Heart left ventricle (tissue), 16 donors: ENCODE data around the gene TGFBRAP1. TPM values are rescaled to one million over a fixed set of nuclear protein-coding genes. Genes with fewer than 3 reads are reported as not detected.

ENCODE experiments used
- ATAC-seq, 4 donors: fragments of 200-7000 bp; cut with Tn5 transposase; one replicate each; pipeline ENCODE4 v1.9.1; 2020 to 2022; ENCODE audit warnings: moderate library complexity in 4 of 4, mild to moderate bottlenecking in 3 of 4, moderate number of reproducible peaks in 1 of 4
- DNase-seq, 5 donors: peaks; one replicate each; pipeline ENCODE4 v3.0.0-alpha.2; 2020
- H3K27ac ChIP-seq, 12 donors: fragments of 200-600 bp; sonication (generic) in 4 of 12; one replicate each; pipeline versions ENCODE4 v1.5.0 to v1.8.0; 2016 to 2022; ENCODE audit warnings: mild to moderate bottlenecking in 2 of 12
- H3K27me3 ChIP-seq, 9 donors: fragments of 200-600 bp; sonication (generic) in 2 of 9; one replicate each; pipeline versions ENCODE4 v1.5.1 to v1.8.0; 2016 to 2022; ENCODE audit warnings: mild to moderate bottlenecking in 3 of 9
- H3K36me3 ChIP-seq, 9 donors: fragments of 200-600 bp; sonication (generic) in 2 of 9; one replicate each; pipeline versions ENCODE4 v1.5.0 to v1.8.0; 2018 to 2022; ENCODE audit warnings: mild to moderate bottlenecking in 2 of 9
- H3K4me1 ChIP-seq, 12 donors: fragments of 200-600 bp; sonication (generic) in 4 of 12; one replicate each; pipeline versions ENCODE4 v1.5.0 to v1.8.0; 2016 to 2022; ENCODE audit warnings: mild to moderate bottlenecking in 3 of 12
- H3K4me3 ChIP-seq, 12 donors: fragments of 200-600 bp; sonication (generic) in 4 of 12; one replicate each; pipeline versions ENCODE4 v1.5.0 to v1.8.0; 2017 to 2022; ENCODE audit warnings: mild to moderate bottlenecking in 9 of 12, moderate library complexity in 4 of 12
- H3K9me3 ChIP-seq, 12 donors: fragments of 200-600 bp; sonication (generic) in 4 of 12; one replicate each; pipeline versions ENCODE4 v1.5.0 to v1.8.0; 2016 to 2022; ENCODE audit warnings: mild to moderate bottlenecking in 1 of 12
- POLR2A ChIP-seq, 2 donors: fragments of 450-650 bp; IDR thresholded peaks; one replicate each; pipeline ENCODE4 v1.6.1; 2017; ENCODE audit warnings: antibody characterized with exemption in 2 of 2, mild to moderate bottlenecking in 2 of 2, moderate library complexity in 2 of 2
- WGBS, 4 donors: extraction: QIAGEN DNeasy Blood & Tissue Kit in 2 of 4; methylation state at CpG; one replicate each; pipeline versions ENCODE4 v1.1.5 to v1.1.7; 2013 to 2018; 5-methylcytosine and 5-hydroxymethylcytosine counted together
- intact Hi-C, 10 donors: fragments of 100-400 bp; cut with DNase I; formaldehyde crosslinking; loops; one replicate each; pipeline versions ENCODE4 v1.11.1 to v1.14.2; 2022
- long read RNA-seq, 3 donors: library from polyadenylated mRNA; unstranded; transcript quantifications; one replicate each; pipeline ENCODE4 v2.0.0, GENCODE V29; 2020 to 2021
- polyA plus RNA-seq, 2 donors: library from polyadenylated mRNA; stranded (reverse); fragments of 200-250 nt; gene quantifications; one replicate each; pipeline ENCODE4 v1.2.3, GENCODE V29; 2013
- total RNA-seq, 9 donors: library from RNA; depleted of rRNA in 2 of 9; stranded (reverse); fragments of >200 nt in 2 of 9; fragmentation: NEBNext Ultra II Directional in 3 of 9; extraction: Animal tissue kit (Norgen Biotek cat#: 25700) in 3 of 9; gene quantifications; one replicate each; pipeline versions ENCODE4 v1.1.0 to v1.2.4, GENCODE V29; 2016 to 2023
- TF ChIP-seq, protein P1 (sequence below), 12 donors: fragments of 200-600 bp; sonication (generic) in 4 of 12; IDR thresholded peaks; one replicate each; pipeline versions ENCODE4 v1.5.0 to v1.8.0; 2018 to 2022; ENCODE audit warnings: antibody characterized with exemption in 12 of 12, mild to moderate bottlenecking in 5 of 12
- donor health status: ischemic (EF 13 %, LVEDD 7.1; RV severe dilation, severe dysfunction).
- donor health status: healthy with polysubstance abuse.
- donor health status: DM: no; HTN: yes; CAD: no.
- donor health status: DM: no; HTN: no; CAD: no.
- donor health status: ischemic (EF 25% LVEDD 6.9; RV normal size, moderate dysfunction).
- donor health status: ischemic (EF 25% LVEDD 5.7; RV mildly dilated, moderate dysfunction).
- donor health status: healthy.
- donor health status: DM: yes; HTN: yes; CAD: no.
- donor health status: ischemic (EF 35%, LVEDD 5.7; RV mildly dilated, moderate dysfunction).
- donor health status: nonischemic (EF 11% LVEDD 7.7; RV severe dilation, severe dysfunction).
- donor health status: DM: yes; HTN: yes; CAD: no.
- donor health status: PGD.
- donor health status: ischemic (EF 29% LVEDD 5.4; RV normal size, mild dysfunction).
- donor health status: nonischemic (EF 23%, LVEDD 6.1; RV moderate dilation, normal function).

TGFBRAP1 gene, protein sequence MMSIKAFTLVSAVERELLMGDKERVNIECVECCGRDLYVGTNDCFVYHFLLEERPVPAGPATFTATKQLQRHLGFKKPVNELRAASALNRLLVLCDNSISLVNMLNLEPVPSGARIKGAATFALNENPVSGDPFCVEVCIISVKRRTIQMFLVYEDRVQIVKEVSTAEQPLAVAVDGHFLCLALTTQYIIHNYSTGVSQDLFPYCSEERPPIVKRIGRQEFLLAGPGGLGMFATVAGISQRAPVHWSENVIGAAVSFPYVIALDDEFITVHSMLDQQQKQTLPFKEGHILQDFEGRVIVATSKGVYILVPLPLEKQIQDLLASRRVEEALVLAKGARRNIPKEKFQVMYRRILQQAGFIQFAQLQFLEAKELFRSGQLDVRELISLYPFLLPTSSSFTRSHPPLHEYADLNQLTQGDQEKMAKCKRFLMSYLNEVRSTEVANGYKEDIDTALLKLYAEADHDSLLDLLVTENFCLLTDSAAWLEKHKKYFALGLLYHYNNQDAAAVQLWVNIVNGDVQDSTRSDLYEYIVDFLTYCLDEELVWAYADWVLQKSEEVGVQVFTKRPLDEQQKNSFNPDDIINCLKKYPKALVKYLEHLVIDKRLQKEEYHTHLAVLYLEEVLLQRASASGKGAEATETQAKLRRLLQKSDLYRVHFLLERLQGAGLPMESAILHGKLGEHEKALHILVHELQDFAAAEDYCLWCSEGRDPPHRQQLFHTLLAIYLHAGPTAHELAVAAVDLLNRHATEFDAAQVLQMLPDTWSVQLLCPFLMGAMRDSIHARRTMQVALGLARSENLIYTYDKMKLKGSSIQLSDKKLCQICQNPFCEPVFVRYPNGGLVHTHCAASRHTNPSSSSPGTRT
- total RNA-seq, result 10 to 100 TPM in 7 of 9 donors, 1 to 10 TPM in 2; 7.6 to 20.0 (median 13.1) TPM
- 1 to 10 TPM; 1.8 to 8.2 TPM for polyA plus RNA-seq
- long read RNA-seq, donor 1, full-length matches to known transcripts, result 7 of 19 reads
- long read RNA-seq, donor 1, partial matches to known transcripts, result 1 of 19 reads
- long read RNA-seq, donor 1, other reads (novel, unspliced or antisense), result 11 of 19 reads
- long read RNA-seq, donor 2, partial matches to known transcripts, result 5 of 7 reads
- long read RNA-seq, donor 2, other reads (novel, unspliced or antisense), result 2 of 7 reads
- long read RNA-seq, donor 3, full-length matches to known transcripts, result 6 of 23 reads
- long read RNA-seq, donor 3, partial matches to known transcripts, result 3 of 23 reads
- long read RNA-seq, donor 3, other reads (novel, unspliced or antisense), result 14 of 23 reads

DNA sequence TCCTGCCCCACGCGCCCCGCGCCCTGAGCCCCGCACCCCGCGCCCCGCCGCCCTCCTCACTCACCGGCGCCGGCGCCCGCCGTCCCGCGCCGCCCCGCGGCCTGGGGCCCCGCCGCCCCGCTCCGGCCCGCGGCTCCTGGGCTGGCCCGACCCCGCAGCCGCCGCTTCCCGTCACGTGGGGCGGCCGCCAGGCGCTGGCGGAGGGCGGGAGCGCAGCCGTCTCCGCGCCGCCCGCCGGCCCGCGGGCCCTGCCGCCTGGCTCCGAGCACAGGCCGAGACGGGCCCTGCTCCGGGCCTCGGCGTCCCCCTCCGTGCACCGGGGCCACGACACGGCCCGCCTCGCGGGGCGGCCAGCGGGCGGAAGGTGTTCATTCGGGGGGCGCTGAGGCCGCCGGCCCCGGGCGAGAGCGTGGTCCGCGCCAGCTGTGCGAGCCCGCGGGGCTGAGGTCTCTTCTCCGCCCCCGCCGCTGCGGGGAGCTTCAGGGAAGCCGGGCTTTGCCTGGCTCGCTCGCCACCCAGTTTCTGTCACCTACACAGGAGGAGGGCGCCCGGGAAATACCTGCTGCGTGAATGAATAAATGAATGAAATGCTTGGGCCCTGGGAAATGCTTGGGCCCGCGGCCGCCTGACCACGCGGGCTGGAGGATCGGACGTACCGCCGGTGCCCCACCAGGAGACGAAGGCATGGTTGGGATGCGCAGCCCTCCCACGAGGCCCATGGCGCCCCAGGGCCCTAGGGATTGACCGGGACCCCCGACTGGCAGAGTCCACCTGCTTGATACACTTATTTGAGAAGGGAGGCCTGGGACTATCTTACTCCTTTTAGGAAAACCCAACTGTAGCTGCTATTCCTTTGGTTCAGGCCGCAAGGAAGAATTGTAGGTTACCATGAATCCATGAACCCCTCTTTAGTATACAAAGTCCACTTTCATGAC is at the start of gene TGFBRAP1:
Gene TGFBRAP1, minus strand, starts transcription at position 175 of the 935 bp plus-strand sequence. CDS start 21,434 bp downstream, outside the sequence.
- Histone ChIP-seq H3K27ac (peak within 1 kb of the TSS in 11 of 12 donors; percentile 71 to 90 (median 85)), H3K36me3 (peaks cover 0 to 16% (median 0%) of the 10 kb centered on the region in 9 donors), H3K9me3 (no peaks in the 10 kb centered on the region), H3K4me1 (peaks cover 0 to 33% (median 13%) of the 10 kb centered on the region in 12 donors), H3K4me3 (peak within 1 kb of the TSS; percentile 50 to 93 (median 76)), H3K27me3 (no peaks in the 10 kb centered on the region)
- DNase-seq, result peak; percentile 56 to 76 (median 61)
- ATAC-seq, result peak in 3 of 4 donors; percentile 69 to 88 (median 87)
- 2 to 20% (median 4%) methylated on average over 5 to 101 of the region's 101 CpGs for WGBS, 4 donors
- intact Hi-C loops, result no loop called here
- TF ChIP-seq, protein P1, sequence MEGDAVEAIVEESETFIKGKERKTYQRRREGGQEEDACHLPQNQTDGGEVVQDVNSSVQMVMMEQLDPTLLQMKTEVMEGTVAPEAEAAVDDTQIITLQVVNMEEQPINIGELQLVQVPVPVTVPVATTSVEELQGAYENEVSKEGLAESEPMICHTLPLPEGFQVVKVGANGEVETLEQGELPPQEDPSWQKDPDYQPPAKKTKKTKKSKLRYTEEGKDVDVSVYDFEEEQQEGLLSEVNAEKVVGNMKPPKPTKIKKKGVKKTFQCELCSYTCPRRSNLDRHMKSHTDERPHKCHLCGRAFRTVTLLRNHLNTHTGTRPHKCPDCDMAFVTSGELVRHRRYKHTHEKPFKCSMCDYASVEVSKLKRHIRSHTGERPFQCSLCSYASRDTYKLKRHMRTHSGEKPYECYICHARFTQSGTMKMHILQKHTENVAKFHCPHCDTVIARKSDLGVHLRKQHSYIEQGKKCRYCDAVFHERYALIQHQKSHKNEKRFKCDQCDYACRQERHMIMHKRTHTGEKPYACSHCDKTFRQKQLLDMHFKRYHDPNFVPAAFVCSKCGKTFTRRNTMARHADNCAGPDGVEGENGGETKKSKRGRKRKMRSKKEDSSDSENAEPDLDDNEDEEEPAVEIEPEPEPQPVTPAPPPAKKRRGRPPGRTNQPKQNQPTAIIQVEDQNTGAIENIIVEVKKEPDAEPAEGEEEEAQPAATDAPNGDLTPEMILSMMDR (IDR thresholded peaks at IDR 0.05), result no peak
- TF ChIP-seq POLR2A (IDR thresholded peaks at IDR 0.05), result no peak

DNA sequence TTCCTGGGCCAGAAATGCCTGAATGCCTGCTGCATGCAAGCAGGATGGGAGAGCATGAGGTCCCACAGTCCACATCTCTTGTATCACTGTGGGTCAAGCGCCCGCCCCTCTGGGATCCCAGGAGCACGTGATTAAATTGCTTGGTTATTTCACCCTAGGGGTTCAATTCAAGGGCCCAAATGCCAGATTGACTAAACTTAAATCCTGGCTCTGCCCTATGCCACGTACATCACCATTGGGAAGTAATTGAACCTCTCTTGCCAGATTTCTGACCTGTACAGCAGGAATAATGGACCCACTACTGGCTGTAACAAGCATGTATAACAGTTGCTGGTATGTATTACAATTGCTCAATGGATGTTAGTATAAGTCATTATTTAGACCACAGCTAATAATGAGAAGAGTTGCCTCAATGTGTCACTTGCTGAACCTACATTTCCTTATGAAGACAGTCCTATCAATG is 49.4 kb upstream of the TGFBRAP1 start:
- 56 to 74% (median 58%) methylated on average over 4 of the region's 4 CpGs for WGBS, 4 donors
- Histone ChIP-seq H3K36me3 (peaks cover 0 to 82% (median 23%) of the 10 kb centered on the region in 9 donors), H3K9me3 (no peaks in the 10 kb centered on the region), H3K27me3 (no peaks in the 10 kb centered on the region), H3K4me1 (peaks cover 3 to 100% (median 79%) of the 10 kb centered on the region in 12 donors), H3K27ac (peak overlapping the region in 9 of 12 donors; percentile 11 to 94 (median 80)), H3K4me3 (no peak overlapping the region)
- peak in 2 of 5 donors; percentile 20 to 41 for DNase-seq
- intact Hi-C loops, result loop anchor here in 1 of 10 donors (5.0 kb wide), 1 partner anchor 58 kb away; no protein-coding TSS in a partner anchor
- no peak for TF ChIP-seq POLR2A (IDR thresholded peaks at IDR 0.05)
- TF ChIP-seq, protein P1 (IDR thresholded peaks at IDR 0.05), result no peak
- peak in 2 of 4 donors; percentile 1 to 7 for ATAC-seq

DNA sequence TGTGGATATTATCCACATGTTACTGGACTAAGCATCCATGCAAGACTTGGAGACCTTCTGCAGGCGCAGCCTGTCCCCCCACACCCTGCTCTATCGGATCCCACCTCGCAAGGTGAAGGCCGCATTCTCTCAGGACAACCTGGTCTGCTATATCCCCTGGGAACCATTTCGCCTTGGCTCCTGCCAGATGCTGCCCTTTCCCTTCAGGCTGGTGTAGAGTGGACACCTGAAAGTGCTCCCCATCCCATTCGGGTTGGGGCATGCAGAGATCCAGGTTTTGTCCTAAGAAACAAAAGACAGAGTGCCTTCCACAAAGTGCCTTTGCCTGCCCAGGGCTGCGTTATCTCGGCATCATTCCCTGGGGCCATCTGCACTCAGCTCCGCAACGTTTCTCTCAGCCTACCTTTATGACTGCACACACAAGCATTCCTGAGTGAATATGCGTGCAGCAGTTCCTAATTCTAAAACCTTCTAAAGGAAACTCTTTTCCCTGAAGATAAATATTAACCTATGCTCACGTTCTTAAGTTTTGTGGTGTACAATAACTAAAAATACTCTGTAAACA is 48.8 kb upstream of the TGFBRAP1 start:
- WGBS, 4 donors, result 58 to 65% (median 64%) methylated on average over 12 of the region's 12 CpGs
- Histone ChIP-seq H3K9me3 (no peaks in the 10 kb centered on the region), H3K4me3 (no peak overlapping the region), H3K36me3 (peaks cover 0 to 77% (median 24%) of the 10 kb centered on the region in 9 donors), H3K4me1 (peaks cover 3 to 100% (median 81%) of the 10 kb centered on the region in 12 donors), H3K27ac (peak overlapping the region in 10 of 12 donors; percentile 1 to 94 (median 78)), H3K27me3 (no peaks in the 10 kb centered on the region)
- ATAC-seq, result peak in 1 of 4 donors; percentile 0
- intact Hi-C loops, result loop anchor here in 1 of 10 donors (5.0 kb wide), 1 partner anchor 59 kb away; no protein-coding TSS in a partner anchor
- TF ChIP-seq POLR2A (IDR thresholded peaks at IDR 0.05), result peak in 1 of 2 donors; percentile 2
- TF ChIP-seq, protein P1 (IDR thresholded peaks at IDR 0.05), result no peak
- DNase-seq, result peak in 2 of 5 donors; percentile 14 to 29
